Thyroid gland (tissue), 4 donors: ENCODE data around the gene ZBTB8OS.

ENCODE experiments used
- POLR2A ChIP-seq, 2 donors: fragments of 450-650 bp; IDR thresholded peaks; one replicate each; pipeline ENCODE4 v1.6.1; 2017; ENCODE audit warnings: antibody characterized with exemption in 2 of 2, mild to moderate bottlenecking in 2 of 2, moderate library complexity in 1 of 2
- TF ChIP-seq, protein P1 (sequence below), 6 experiments: fragments of 200-600 bp in 3 of 6; fragments of 450-650 bp in 3 of 6; sonication (generic) in 3 of 6; IDR thresholded peaks; one replicate each; pipeline ENCODE4 v1.5.1; 2016 to 2019; ENCODE audit warnings: antibody characterized with exemption in 6 of 6, mild to moderate bottlenecking in 2 of 6, inconsistent platforms in 1 of 6, moderate library complexity in 1 of 6

DNA sequence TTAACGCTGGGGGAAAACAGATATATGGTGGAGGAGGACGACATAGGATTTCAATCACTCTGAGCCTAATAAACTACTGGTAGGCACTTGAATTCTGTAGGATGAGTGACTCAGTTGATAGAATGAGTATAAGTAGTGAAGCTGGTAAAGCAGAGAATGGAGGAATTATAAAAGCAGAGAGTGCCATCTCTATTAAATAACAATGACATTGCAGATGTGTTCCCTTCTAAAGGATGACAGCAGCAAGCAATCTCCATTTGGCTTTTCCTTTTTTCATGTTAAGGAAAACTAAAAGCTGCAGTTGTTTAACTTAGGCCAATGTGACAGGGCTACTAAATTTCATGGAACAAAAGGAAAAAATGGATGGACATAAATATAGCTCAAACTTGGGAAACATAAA is 17.5 kb downstream of the ZBTB8OS start:
- TF ChIP-seq, protein P1, sequence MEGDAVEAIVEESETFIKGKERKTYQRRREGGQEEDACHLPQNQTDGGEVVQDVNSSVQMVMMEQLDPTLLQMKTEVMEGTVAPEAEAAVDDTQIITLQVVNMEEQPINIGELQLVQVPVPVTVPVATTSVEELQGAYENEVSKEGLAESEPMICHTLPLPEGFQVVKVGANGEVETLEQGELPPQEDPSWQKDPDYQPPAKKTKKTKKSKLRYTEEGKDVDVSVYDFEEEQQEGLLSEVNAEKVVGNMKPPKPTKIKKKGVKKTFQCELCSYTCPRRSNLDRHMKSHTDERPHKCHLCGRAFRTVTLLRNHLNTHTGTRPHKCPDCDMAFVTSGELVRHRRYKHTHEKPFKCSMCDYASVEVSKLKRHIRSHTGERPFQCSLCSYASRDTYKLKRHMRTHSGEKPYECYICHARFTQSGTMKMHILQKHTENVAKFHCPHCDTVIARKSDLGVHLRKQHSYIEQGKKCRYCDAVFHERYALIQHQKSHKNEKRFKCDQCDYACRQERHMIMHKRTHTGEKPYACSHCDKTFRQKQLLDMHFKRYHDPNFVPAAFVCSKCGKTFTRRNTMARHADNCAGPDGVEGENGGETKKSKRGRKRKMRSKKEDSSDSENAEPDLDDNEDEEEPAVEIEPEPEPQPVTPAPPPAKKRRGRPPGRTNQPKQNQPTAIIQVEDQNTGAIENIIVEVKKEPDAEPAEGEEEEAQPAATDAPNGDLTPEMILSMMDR (IDR thresholded peaks at IDR 0.05), result no peak
- TF ChIP-seq POLR2A (IDR thresholded peaks at IDR 0.05), result no peak
